C4-2B (cell line): Measurements from ENCODE around the gene NLRP6.

Experiments
- ZFX ChIP-seq: fragments of 450-650 bp; IDR thresholded peaks from 2 replicates; pipeline ENCODE4 v1.6.1; 2017
- TF ChIP-seq, protein P1 (sequence below): fragments of 450-650 bp; conservative IDR thresholded peaks from 2 replicates; pipeline ENCODE4 v1.5.1; 2017; ENCODE audit warnings: mild to moderate bottlenecking

- TF ChIP-seq, protein P1, sequence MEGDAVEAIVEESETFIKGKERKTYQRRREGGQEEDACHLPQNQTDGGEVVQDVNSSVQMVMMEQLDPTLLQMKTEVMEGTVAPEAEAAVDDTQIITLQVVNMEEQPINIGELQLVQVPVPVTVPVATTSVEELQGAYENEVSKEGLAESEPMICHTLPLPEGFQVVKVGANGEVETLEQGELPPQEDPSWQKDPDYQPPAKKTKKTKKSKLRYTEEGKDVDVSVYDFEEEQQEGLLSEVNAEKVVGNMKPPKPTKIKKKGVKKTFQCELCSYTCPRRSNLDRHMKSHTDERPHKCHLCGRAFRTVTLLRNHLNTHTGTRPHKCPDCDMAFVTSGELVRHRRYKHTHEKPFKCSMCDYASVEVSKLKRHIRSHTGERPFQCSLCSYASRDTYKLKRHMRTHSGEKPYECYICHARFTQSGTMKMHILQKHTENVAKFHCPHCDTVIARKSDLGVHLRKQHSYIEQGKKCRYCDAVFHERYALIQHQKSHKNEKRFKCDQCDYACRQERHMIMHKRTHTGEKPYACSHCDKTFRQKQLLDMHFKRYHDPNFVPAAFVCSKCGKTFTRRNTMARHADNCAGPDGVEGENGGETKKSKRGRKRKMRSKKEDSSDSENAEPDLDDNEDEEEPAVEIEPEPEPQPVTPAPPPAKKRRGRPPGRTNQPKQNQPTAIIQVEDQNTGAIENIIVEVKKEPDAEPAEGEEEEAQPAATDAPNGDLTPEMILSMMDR = no peak
- no peak for TF ChIP-seq ZFX
Measured at GRCh38 chr11:313787-314553, 35.8 kb downstream of the NLRP6 start, which contains the start of gene IFITM1.
